A172 (cell line): Measurements from ENCODE around the gene RBBP4. TPM values are rescaled to one million over a fixed set of nuclear protein-coding genes. Genes with fewer than 3 reads are reported as not detected.
A peak's percentile ranks its signal among the peaks of the same experiment; 100 is the strongest.
"Not testable (repeated sequence)": the region's sequence is repeated elsewhere in the genome, so short reads cannot be mapped to it uniquely, and the experiment has no call there.

Experiments used
- DNase-seq: peaks from one replicate; pipeline ENCODE4 v3.0.0-alpha.2; 2015; ENCODE audit warnings: low spot score
- total RNA-seq: library from RNA; depleted of rRNA; stranded (reverse); fragments of >200 nt; shearing (Covaris generic); gene quantifications from 2 replicates; pipeline ENCODE4 v1.2.3, GENCODE V29; 2014

RBBP4 gene
- total RNA-seq, 1 experiment from 2014 or later: 102 TPM

GRCh38 chr1:32639489-32640075 is 11.4 kb upstream of the RBBP4 start:
- DNase-seq: no peak

GRCh38 chr1:32642292-32642827 is 8.6 kb upstream of the RBBP4 start:
- DNase-seq: not testable (repeated sequence)

- DNase-seq: no peak
Measured at GRCh38 chr1:32644426-32644825, 6.6 kb upstream of the RBBP4 start.

GRCh38 chr1:32647308-32648134 is 3.5 kb upstream of the RBBP4 start:
- no peak for DNase-seq

GRCh38 chr1:32650248-32650751 is 708 bp upstream of the RBBP4 start, which contains the start of gene ZBTB8OS:
ZBTB8OS (minus strand) TSS chr1:32650550; CDS start chr1:32650529, 21 bp downstream.
- peak; percentile 87 for DNase-seq

- DNase-seq: peak; percentile 5
Measured at GRCh38 chr1:32651461-32652073, 559 bp downstream of the RBBP4 start.

GRCh38 chr1:32652244-32652962 is 1.4 kb downstream of the RBBP4 start:
- no peak for DNase-seq

- no peak for DNase-seq
Measured at GRCh38 chr1:32659581-32659980, 8.6 kb downstream of the RBBP4 start.

- DNase-seq: no peak
Measured at GRCh38 chr1:32665915-32666314, 14.9 kb downstream of the RBBP4 start.

GRCh38 chr1:32666901-32667566 is 16.0 kb downstream of the RBBP4 start:
- no peak for DNase-seq

GRCh38 chr1:32668716-32669115 is 17.7 kb downstream of the RBBP4 start:
- DNase-seq: not testable (repeated sequence)

- no peak for DNase-seq
Measured at GRCh38 chr1:32676945-32677344, 25.9 kb downstream of the RBBP4 start.

GRCh38 chr1:32679993-32680392 is 29.0 kb downstream of the RBBP4 start:
- DNase-seq: not testable (repeated sequence)

- DNase-seq: no peak
Measured at GRCh38 chr1:32680642-32681041, 29.6 kb downstream of the RBBP4 start.

- no peak for DNase-seq
Measured at GRCh38 chr1:32681509-32681908, 30.5 kb downstream of the RBBP4 start.

- no peak for DNase-seq
Measured at GRCh38 chr1:32681999-32682398, 31.0 kb downstream of the RBBP4 start.

GRCh38 chr1:32683397-32683796 is 32.4 kb downstream of the RBBP4 start:
- DNase-seq: no peak

GRCh38 chr1:32684167-32684811 is 33.3 kb downstream of the RBBP4 start:
- DNase-seq: peak; percentile 27

- DNase-seq: no peak
Measured at GRCh38 chr1:32685498-32685897, 34.5 kb downstream of the RBBP4 start.

GRCh38 chr1:32686387-32686786 is 35.4 kb downstream of the RBBP4 start:
- DNase-seq: no peak
